HFF-Myc (cell line): ENCODE data around the gene COMT.

ENCODE experiments used
- DNase-seq: peaks from one replicate; pipeline ENCODE4 v3.0.0-alpha.2; 2011; ENCODE audit warnings: low read depth; ENCODE audit errors: extremely low read depth
- H3K4me3 ChIP-seq: replicated peaks from 2 replicates; pipeline ENCODE4 v1.5.1; 2011; ENCODE audit warnings: low read depth, mild to moderate bottlenecking, control low read depth, low read length
- TF ChIP-seq, protein P1 (sequence below): IDR thresholded peaks from 2 replicates; pipeline ENCODE4 v1.5.1; 2012; ENCODE audit warnings: mild to moderate bottlenecking, low read depth, low read length, control low read depth; ENCODE audit errors: missing control alignments

The COMT gene

DNA sequence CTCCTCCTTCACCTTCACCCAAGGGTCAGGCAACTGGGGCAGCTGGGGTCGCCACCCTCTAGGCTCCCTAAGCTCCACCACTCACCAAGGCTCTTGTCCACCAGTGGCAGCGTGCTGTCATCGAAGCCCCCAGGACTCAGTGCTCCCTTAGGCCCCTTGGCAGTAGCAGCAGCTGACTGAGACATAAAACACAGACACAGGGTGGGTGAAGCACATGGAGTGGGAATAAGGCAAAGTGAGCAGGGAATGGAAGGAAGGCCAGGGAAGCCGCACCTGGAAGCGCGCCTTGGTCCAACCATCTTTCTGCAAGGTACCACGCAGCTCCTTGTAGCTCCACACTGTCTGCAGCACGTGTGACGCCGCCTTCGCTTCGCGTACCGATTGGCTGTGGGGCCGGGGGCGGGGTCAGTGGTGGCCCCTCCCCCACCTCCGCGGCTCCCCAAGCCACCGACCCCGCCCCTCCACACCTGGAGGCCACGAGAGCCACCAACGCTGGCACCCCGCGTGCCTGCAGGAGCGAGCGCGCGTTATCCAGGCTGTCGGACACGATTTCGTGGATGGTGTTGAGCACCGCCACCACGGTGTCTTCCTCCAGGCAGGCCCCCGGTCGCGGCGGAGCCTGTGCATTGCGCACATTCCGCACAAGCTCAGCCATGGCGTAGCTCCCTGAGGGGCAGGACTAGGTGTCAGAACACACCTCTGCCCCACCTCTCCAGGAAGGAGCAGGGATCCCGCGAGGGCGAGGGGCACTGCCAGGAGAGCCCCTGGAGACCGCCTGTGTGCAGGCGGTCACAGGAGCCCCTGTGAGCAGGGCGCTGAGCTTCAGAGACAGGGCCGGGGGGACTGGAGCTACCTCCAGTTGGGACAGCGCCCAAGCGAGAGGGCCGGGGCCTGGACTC lies 31.3 kb downstream of the COMT start:
- no peak overlapping the region for H3K4me3 ChIP-seq
- TF ChIP-seq, protein P1, sequence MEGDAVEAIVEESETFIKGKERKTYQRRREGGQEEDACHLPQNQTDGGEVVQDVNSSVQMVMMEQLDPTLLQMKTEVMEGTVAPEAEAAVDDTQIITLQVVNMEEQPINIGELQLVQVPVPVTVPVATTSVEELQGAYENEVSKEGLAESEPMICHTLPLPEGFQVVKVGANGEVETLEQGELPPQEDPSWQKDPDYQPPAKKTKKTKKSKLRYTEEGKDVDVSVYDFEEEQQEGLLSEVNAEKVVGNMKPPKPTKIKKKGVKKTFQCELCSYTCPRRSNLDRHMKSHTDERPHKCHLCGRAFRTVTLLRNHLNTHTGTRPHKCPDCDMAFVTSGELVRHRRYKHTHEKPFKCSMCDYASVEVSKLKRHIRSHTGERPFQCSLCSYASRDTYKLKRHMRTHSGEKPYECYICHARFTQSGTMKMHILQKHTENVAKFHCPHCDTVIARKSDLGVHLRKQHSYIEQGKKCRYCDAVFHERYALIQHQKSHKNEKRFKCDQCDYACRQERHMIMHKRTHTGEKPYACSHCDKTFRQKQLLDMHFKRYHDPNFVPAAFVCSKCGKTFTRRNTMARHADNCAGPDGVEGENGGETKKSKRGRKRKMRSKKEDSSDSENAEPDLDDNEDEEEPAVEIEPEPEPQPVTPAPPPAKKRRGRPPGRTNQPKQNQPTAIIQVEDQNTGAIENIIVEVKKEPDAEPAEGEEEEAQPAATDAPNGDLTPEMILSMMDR: no peak
- no peak for DNase-seq

DNA sequence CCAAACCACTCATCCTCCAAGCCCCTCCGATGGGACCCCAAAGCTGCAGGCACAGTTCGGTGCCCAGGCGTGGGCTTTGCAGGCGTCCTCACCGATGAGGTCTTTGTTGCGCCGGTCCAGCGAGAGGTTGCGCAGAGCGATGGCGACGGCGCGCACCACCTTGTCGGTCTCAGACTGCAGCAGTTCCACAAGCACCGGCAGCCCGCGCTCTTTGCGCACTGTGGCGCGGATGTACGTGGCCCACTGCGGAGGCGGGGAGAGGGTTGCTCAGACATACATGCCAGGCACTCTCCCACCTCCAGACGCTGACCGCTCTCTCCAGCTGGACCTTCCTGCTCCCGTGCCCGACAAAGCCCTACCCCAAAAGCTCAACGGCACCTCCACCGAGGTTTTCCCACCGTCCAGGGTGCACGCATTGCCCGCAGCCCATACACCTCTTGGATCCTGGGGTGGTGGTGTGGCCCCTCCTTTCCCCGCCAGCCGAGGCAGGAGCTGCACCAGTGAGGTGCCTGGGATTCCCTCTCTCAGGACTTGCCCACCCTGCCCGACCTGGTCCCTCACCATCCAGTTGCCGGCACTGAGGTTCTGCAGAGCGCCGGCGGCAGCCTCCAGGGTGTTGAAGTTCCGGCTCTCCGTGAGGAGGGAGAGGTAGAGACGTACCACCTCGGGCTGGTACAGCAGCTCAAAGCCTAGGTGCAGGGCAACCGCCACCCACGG lies 32.1 kb downstream of the COMT start:
- TF ChIP-seq, protein P1: no peak
- H3K4me3 ChIP-seq: no peak overlapping the region
- no peak for DNase-seq

DNA sequence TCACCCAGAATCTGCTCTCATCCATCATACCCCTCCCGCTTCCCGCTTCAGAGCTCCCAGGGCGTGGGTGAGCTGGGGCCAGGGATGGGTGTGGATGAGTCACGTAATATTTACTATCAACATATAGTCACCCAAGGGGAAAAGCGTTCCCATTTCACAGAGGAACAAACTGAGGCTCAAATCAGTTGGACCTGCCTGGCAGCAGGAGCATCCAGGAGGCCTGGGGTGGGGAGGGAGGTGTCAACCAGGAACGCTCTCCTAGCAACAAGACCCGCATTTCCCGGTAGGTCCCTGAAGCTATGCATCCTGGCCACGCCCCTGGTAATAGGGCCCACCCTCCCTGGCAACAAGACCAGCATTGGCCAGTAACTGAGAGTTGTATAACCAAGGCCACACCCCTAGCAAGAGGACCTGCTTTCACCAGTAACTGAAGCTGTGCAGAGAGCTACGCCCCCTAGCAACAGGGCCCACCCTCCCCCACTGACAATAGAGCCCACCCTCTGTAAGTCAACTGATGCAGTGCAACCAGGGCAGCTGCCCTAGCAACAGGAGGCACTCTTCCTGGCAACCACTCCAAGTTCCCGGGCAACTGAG lies 32.8 kb downstream of the COMT start:
- no peak for DNase-seq
- H3K4me3 ChIP-seq: no peak overlapping the region
- TF ChIP-seq, protein P1: no peak

DNA sequence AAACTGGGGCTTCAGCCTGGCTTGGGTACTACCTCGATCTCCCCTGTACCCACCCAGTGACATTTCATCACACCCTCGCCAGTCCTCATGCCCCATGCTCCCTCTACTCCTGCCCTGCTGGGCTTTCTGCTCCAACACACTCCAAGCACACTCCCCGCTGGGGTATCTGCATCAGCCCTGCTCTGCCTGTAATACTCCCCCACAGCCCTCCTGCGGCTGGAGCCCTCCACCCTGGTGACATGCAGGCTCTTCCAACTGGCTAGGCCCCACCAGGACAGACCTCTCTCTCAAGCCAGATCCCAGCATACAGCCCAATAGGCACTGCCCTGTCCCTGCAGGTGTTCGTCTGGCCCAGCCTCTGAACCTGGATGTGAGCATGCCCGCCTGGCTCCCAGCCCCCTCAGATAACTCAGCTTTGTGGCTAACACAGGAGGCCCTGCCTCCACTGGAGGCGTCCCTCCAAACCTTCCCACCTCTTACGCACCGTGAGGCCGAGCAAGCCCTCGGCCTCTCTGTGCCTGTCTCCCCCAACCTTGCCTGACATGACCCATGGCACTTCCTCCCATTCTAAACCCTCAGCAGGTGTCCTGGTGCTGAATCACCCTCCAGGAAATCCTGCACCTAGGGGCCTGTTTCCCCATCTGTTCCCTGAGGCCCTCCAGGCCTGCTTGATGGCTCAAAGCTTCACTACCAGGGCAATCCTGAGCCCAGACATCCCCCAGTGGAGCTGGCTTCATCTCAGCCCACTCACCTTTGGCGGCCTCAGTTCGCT lies 33.5 kb downstream of the COMT start:
- DNase-seq: no peak
- TF ChIP-seq, protein P1: no peak
- no peak overlapping the region for H3K4me3 ChIP-seq

DNA sequence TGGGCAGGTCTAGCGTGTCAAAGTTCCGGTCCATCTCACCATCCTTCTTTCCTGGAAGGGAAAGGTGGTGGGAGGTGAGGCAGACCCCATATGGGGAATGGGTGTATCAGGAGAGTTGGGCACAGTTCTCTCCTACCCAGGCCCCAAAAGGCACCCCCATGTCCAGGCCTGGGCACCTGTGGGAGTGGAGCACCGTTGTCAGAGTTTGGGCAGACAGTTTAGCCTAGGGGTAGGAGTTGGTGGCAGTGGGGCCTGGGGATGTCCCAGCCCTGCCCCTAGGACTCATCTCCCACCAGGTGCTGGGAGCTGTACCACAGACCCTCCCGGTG lies 34.1 kb downstream of the COMT start:
- TF ChIP-seq, protein P1: no peak
- no peak overlapping the region for H3K4me3 ChIP-seq
- no peak for DNase-seq

DNA sequence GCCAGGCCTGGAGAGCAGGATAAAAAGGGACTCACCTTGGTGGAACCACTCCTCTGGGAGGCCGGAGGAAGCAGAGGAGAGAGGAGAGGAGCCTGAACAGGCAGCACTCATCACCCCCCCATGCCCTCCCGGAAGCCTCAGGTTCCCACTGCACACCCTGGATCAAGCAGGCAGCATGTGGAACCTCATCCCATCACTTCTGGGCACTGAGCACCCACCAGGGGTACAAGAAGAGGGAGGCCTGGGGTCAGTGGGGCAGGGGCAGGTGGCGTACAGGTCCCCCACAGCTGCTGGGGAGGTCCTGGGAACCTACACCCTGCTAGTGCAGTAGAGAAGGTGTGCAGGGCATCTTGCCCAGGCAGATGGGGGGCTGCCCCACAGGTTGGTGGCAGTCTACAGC lies 35.1 kb downstream of the COMT start:
- H3K4me3 ChIP-seq: no peak overlapping the region

More for the DNA sequence above, 35.1 kb downstream of the COMT start:
- DNase-seq: no peak
- TF ChIP-seq, protein P1: no peak
